ENCODE measurements around the gene SLC6A18.

The SLC6A18 gene

GRCh38 chr5:1294835-1295649, 69.9 kb downstream of the SLC6A18 start, which contains the start of gene TERT:
TERT (minus strand) TSS chr5:1295068; CDS start chr5:1294989, 79 bp downstream.
- DNase-seq, result no peak

- no peak for DNase-seq
These were observed 70.5 kb downstream of the SLC6A18 start for GRCh38 chr5:1295650-1296037.

Measured in midbrain (tissue), 1 donor.